Stimulated activated CD4-positive, alpha-beta T cell treated with anti-CD3 and anti-CD28 coated beads, Interleukin-12 subunit alpha, Interleukin-12 subunit beta, amount 100 ng/mL, for 24 hours (primary cell): Measurements from ENCODE around the gene ZNF148.

ENCODE experiments used
- DNase-seq, 2 experiments: peaks; one replicate each; pipeline ENCODE4 v3.0.0-alpha.2; 2020; ENCODE audit warnings: low read depth in 2 of 2

The ZNF148 gene

GRCh38 chr3:125220183-125220582, 154.9 kb downstream of the ZNF148 start:
- DNase-seq = no peak

- no peak for DNase-seq
Observed at GRCh38 chr3:125219261-125219701, 155.8 kb downstream of the ZNF148 start.

GRCh38 chr3:125214738-125215137, 160.4 kb downstream of the ZNF148 start:
- DNase-seq = no peak

GRCh38 chr3:125213946-125214542, 161.1 kb downstream of the ZNF148 start:
- no peak for DNase-seq

GRCh38 chr3:125213364-125213755, 161.8 kb downstream of the ZNF148 start:
- DNase-seq = no peak

- no peak for DNase-seq
Observed at GRCh38 chr3:125212509-125213363, 162.4 kb downstream of the ZNF148 start, which contains the start of gene SLC12A8. Gene SLC12A8, minus strand, starts transcription at chr3:125212748. Its CDS starts 1,399 bp downstream, at chr3:125211349.

- no peak for DNase-seq
Observed at GRCh38 chr3:125212091-125212508, 163.0 kb downstream of the ZNF148 start.

GRCh38 chr3:125211523-125212090, 163.5 kb downstream of the ZNF148 start:
- DNase-seq = no peak

- no peak for DNase-seq
Observed at GRCh38 chr3:125207949-125208568, 167.1 kb downstream of the ZNF148 start.

GRCh38 chr3:125207507-125207906, 167.6 kb downstream of the ZNF148 start:
- no peak for DNase-seq

- no peak for DNase-seq
Observed at GRCh38 chr3:125206934-125207333, 168.2 kb downstream of the ZNF148 start.

GRCh38 chr3:125203731-125204130, 171.4 kb downstream of the ZNF148 start:
- DNase-seq = no peak

- no peak for DNase-seq
Observed at GRCh38 chr3:125202197-125202596, 172.9 kb downstream of the ZNF148 start.

GRCh38 chr3:125200731-125201139, 174.4 kb downstream of the ZNF148 start:
- DNase-seq = no peak

GRCh38 chr3:125194849-125195601, 180.1 kb downstream of the ZNF148 start:
- no peak for DNase-seq

GRCh38 chr3:125194061-125194848, 180.9 kb downstream of the ZNF148 start:
- no peak for DNase-seq

- no peak for DNase-seq
Observed at GRCh38 chr3:125192190-125193035, 182.7 kb downstream of the ZNF148 start.

- DNase-seq = no peak
Observed at GRCh38 chr3:125191730-125192129, 183.4 kb downstream of the ZNF148 start.

GRCh38 chr3:125191256-125191655, 183.9 kb downstream of the ZNF148 start:
- DNase-seq = no peak

GRCh38 chr3:125190786-125191185, 184.3 kb downstream of the ZNF148 start:
- DNase-seq = no peak
